T-helper 2 cell (primary cell): ENCODE data around the gene PATE4.
A peak's percentile ranks its signal among the peaks of the same experiment; 100 is the strongest.

Experiments used
- DNase-seq, 5 experiments: peaks; one replicate each; pipeline versions ENCODE4 v3.0.0 to v3.0.0-alpha.2; 2012 to 2022

PATE4 gene

GRCh38 chr11:125887373-125888324 is 54.5 kb downstream of the PATE4 start, which contains the start of gene HYLS1:
Gene HYLS1, plus strand, starts transcription at chr11:125887668. Its CDS starts 11,701 bp downstream, at chr11:125899369.
- peak; percentile 92 to 99 (median 96) for DNase-seq
